Raji (cell line): ENCODE results near the gene TRNAU1AP.

Experiments
- POLR2A ChIP-seq: IDR thresholded peaks from 2 replicates; pipeline ENCODE4 v1.6.1; 2011; ENCODE audit warnings: low read depth, low read length, control low read depth; ENCODE audit not compliant: insufficient read depth

Gene TRNAU1AP

GRCh38 chr1:28592321-28593071 lies 39.6 kb downstream of the TRNAU1AP start:
- TF ChIP-seq POLR2A, result no peak

- TF ChIP-seq POLR2A, result no peak
These were observed 42.7 kb downstream of the TRNAU1AP start for GRCh38 chr1:28595412-28596191.

- TF ChIP-seq POLR2A, result no peak
These were observed 48.8 kb downstream of the TRNAU1AP start for GRCh38 chr1:28601696-28602095.

GRCh38 chr1:28602536-28603439 lies 49.9 kb downstream of the TRNAU1AP start:
- TF ChIP-seq POLR2A, result no peak

GRCh38 chr1:28604411-28604810 lies 51.5 kb downstream of the TRNAU1AP start:
- no peak for TF ChIP-seq POLR2A

- no peak for TF ChIP-seq POLR2A
These were observed 52.1 kb downstream of the TRNAU1AP start for GRCh38 chr1:28604962-28605361.

- no peak for TF ChIP-seq POLR2A
These were observed 53.9 kb downstream of the TRNAU1AP start for GRCh38 chr1:28606771-28607170.

GRCh38 chr1:28613175-28613574 lies 60.3 kb downstream of the TRNAU1AP start:
- no peak for TF ChIP-seq POLR2A
